Stimulated activated CD8-positive, alpha-beta memory T cell treated with anti-CD3 and anti-CD28 coated beads, Interleukin-12 subunit alpha, Interleukin-12 subunit beta, amount 100 ng/mL, for 4 hours (primary cell): ENCODE results near the gene HOMER3.

Experiments used
- DNase-seq: peaks from one replicate; pipeline ENCODE4 v3.0.0-alpha.2; 2020; ENCODE audit warnings: low read depth

Gene HOMER3

DNA sequence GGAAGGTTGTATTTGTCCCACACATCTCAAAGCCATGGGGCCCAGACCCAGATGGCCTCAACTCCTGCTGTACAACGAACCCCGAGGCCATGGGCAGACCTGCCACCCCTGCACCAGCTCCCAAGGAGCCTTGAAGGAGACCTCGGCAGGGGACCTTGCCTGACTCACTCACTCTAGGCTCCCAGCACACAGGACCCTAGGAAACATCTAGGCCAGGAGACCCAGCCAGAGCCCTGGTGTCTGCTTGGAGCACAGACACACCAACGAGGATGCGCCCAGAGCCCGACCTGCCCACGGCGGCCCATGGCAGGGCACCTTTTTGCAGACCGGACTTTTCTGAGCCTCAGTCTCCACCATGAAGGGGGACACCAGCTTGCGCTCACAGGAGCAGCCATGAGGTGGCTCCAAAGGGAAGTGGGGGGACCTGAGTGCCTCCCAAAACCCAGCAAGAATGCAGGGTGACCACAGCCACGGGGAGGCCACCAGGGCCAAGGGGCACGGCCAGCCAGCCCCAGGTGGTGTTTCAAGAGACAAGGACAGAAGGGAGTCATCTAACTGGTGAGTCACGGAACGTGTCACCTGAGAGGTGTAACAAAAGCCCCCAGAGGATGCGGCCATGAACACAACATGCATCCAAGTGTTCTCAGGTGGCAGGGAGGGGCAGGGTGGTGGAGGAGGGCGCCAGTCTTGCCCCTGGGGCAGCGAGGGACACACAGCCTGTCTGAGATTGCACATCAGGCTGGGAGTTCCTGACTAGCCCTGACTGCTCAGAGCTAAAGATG lies 40.1 kb downstream of the HOMER3 start:
- no peak for DNase-seq

DNA sequence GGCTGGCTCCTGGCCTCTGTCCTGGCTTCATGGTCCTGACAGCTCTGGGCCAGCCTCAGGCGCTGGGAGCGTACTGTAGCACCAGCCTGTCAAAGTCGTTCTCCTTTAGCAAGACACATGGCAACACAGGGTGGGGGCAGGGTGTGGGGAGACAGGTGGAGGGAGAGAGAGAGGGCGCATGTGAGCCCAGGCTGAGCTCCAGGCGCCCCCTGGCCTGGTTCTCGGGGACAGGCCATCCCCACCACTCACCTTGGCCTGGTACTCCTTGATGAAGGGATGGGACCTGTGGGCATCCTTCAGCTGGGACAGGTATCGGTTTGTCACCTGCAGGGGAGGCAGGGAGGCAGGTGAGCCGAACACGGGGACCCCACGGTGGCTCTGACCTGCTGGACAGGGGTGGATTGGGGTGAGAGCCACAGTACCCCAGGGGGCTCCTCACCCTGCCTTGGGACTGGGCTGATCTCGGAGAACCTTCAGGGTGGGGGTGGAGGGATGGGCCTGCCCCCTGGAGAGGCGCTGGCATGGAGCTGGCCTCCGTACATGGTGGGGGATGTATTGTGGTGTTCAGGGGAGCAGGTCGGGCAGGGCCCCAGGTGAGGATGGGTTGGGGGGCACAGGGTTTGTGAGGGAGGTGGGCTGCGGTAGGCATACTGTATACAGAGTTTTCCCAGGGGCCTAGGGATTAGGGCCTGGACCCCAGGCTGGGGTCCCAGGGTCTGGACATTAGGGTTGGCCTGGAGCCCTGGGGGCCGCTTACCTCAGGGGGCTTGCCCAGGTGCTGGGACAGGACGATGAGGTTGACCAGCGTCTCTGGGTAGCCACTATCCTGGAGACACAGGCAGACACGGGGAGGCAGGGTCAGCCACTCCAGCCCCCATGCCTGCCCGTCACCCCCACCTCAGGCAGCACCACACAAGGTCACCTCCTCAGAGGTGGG lies 41.1 kb downstream of the HOMER3 start:
- no peak for DNase-seq

DNA sequence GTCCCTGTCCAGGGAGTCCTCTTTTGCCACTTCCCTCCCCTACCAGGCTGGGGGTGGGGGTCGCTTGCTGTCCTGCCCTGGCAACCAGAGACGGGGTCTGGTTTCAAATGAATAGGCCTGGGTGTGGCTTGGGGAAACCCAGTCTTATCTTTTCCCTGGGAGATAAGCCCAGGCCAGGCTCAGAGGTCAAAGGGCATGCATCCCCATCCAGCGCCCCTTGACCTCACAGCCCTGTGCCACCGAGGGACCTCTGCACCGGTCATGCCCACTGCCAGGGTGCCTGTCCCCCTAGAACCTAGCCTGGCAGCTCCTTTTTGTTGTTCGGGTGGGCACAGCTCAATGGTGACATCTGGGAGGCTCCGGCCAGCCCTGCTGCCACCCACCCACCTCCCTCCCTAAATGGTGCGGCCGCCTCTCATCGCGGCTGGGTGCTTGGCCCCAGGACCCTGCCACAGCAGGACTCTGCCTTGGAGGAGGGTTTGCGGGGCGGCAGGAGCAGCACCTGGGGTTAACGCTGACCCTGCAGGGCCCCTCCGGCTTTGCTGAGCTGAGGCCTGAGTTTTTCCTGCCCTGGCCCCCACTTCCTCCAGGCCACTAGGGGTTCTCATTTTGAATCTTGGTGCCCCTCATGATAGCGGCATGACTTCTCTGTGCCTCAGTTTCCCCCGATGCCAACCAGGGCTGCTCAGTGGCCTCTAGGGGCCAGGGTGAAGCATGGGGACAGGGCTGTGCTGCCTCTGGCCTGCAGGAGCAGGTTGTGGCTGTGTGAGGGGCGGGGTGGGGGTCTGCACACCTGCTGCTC lies 42.2 kb downstream of the HOMER3 start:
- DNase-seq, result no peak

- no peak for DNase-seq
Measured at GRCh38 chr19:18898081-18898606, 42.9 kb downstream of the HOMER3 start.

DNA sequence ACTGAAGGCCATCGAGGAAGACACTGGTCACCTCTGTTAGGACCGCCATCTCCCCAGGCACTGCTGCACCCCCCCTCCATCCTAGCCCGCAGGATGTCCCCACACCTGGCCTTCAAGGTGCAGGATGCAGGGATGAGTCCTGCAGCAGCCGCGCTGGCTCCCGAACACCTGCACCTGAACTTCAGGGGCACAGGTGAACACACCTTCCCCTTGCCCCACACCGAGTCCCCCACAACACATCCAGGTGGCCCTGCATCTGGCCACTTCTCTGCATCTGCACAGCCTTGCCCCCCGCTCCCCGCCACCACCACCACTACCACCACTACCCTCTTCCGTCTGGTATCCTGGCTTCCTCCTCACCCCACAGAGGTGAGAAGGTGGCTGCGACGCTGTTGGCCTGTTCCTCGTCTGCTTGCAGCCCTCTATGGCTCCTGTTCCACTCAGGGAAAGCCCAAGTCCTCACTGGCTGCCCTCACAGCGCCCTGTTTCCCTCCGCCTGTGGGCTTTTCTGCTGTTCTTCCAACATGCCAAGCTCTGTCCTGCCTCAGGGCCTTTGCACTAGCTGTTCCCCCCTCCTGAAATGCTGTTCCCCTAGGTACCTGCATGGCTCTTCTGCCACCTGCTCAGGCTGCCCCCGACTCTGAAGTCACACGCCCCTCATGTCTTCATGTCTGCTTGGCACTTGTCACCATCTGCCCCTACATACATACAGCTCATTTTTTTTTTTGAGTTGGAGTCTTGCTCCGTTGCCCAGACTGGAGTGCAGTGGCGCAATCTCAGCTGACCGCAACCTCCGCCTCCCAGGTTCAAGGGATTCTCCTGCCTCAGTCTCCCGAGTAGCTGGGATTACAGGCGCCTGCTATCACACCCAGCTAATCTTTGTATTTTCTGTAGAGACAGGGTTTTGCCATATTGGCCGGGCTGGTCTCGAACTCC lies 43.7 kb downstream of the HOMER3 start:
- no peak for DNase-seq

DNA sequence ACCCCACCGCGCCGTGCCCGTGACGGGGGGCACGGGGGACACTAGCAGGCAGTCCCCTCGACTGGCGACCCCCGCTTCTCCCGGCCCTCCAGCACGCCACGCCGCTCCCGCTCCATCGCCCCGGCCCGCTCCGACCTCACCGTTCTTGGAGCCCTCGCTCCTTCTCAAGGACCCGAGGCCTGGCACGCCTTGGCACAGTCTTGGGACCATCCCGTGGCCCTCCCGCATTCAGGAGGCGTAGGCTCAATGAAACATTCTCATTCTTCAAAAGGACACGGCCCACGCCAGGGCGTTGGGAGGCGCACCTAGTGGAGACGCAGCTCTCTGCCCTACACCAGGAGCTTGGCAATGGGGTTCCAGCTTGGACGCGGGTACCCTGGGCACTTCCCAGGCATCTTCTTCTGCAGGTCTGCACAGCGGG lies 44.6 kb downstream of the HOMER3 start:
- DNase-seq, result no peak

GRCh38 chr19:18895824-18896341 lies 45.1 kb downstream of the HOMER3 start, which contains the start of gene CERS1:
TSS of gene CERS1 (minus strand) at chr19:18896158. CDS start at chr19:18896072, 86 bp downstream.
- no peak for DNase-seq

DNA sequence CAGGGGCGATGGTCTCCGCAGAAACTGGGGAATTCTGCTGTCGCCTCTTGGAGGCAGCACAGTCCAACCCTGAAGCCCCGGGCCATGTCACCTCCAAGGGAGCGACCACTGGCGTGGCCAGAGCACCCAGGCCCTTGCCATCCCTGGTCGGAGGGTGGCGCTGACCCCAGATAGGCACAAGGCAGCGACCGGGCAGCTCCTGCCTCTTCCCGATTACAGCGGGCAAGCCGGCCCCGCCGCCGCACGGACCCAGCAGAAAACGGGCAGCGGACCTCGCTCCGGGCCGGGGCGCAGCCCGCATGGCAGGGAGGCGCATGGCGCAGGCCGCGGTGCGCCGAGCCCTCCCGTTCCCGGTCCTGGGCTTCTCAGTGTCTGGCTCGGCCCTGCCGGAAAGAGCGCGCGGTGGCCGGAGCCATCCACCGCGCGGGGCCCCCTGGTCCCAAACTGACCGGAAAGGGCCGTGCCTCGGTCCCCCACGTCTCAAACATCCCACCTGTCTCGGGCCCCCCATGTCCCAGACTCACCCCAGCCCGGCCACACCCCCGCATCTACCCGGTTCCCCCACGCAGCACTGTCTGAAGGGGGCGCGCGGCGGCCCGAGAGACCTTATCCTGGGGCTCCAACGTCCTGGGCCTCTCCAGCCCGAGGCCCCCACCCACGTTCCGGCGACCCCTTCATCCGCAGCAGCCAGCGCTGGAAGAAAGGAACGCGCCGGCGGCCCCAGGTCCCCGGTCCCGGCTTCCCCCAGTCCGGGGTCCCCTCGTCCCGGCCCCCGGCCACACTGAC lies 45.8 kb downstream of the HOMER3 start:
- no peak for DNase-seq

DNA sequence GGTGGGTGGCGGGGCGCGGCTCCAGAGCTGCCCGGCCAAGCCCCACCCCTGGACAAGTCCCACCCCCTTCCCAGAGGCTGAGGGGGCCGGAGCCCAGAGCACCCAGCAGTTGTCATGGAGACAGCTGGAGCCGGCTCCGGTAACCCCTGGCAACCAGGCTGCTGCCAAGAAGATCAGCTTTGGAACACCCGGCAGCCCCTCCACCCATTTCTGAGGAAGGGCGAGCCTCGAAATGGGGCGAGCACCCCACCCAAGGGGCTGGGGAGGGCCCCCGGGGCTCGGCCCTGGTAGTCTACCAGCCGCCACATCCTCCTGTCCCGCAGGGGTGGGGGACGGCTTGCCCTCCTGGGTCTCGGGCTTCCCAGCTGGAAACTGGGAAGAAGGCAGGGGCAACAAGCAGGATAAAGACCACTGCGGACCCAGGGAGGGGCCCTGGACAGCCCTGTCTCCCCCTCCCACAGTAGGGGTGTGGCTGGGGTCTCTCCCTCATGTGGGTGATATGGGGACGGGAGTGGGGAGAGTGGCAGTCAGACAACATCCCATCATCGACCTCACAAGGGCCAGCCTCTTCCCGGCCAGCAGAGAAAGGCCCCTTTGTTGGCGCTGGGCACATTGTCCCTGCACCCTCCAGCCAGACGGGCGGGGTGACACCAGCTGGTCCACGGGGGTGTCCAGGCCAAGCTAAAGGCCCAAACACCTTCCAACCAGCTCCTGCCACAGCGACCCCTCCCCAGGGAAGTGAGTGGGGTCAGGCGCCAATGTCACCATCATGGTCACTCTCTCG lies 46.6 kb downstream of the HOMER3 start:
- DNase-seq, result no peak

- DNase-seq, result no peak
Measured at GRCh38 chr19:18893587-18894253, 47.3 kb downstream of the HOMER3 start.

GRCh38 chr19:18889949-18890745 lies 50.9 kb downstream of the HOMER3 start:
- DNase-seq, result no peak

GRCh38 chr19:18886972-18887371 lies 54.0 kb downstream of the HOMER3 start:
- no peak for DNase-seq

DNA sequence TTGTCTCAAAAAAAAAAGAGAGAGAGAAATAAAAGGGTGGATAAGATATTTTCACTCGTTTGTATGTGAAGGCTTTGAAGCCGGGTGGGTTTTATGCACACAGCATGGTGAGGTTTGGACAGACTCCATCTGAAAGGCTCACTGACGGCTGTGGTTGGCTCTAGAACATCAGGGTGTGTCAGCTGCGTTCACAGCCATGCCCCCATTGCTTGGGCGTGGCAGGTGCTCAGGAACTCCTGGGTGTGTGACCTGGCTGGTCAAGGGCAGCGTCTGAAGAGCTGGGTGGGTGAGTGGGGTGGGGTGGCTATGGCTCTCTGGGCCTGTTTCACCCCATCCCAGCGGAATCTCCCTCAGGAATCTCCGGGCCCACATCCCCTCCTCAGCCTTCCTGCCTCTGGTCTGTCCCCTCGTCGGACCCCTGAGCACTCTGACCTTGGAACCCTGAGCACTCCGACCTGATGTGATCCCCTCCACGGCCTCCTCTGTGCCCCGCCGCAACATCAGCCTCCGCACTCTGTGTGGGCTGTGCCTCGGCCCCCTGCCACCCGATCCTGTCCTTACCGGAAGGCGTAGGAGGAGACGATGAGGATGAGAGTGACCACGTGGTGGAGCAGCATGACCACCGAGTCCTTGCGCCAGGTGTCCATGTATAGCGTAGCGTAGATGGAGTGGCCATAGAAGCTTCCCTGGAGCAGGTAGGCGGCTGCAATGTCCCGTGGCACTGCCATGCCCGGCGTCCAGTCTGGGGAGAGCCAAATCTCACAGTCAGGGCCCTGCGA lies 57.3 kb downstream of the HOMER3 start:
- DNase-seq, result no peak

DNA sequence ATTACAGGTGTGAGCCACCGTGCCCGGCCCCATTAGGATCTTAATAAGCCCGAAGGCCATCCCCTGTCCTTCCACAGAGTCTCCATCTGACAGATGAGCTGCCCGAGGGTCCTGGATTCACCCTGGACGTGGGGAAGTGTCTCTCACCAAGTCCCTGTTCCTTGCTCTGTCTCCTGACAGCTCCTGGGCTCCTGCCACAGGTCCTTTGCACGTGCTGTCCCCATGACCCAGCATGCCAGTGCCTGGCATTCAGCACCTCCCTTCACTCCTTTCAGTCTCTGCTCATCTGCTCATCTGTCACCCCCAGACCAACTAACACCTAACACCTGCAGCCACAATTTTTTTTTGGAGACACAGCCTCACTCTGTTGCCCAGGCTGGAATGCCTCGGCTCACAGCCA lies 59.5 kb downstream of the HOMER3 start:
- DNase-seq, result no peak

GRCh38 chr19:18879579-18880373 lies 61.2 kb downstream of the HOMER3 start:
- no peak for DNase-seq
